ENCODE data around the gene ATRIP.

ATRIP gene

GRCh38 chr3:48411606-48412374 is 34.7 kb upstream of the ATRIP start:
- no peak for TF ChIP-seq CTCF (conservative IDR thresholded peaks at IDR 0.05; ENCODE audit: low read length)
- DNase-seq (ENCODE audit: low read depth) = no peak
- H3K4me3 ChIP-seq (ENCODE audit: low read length) = no peak overlapping the region

DNA sequence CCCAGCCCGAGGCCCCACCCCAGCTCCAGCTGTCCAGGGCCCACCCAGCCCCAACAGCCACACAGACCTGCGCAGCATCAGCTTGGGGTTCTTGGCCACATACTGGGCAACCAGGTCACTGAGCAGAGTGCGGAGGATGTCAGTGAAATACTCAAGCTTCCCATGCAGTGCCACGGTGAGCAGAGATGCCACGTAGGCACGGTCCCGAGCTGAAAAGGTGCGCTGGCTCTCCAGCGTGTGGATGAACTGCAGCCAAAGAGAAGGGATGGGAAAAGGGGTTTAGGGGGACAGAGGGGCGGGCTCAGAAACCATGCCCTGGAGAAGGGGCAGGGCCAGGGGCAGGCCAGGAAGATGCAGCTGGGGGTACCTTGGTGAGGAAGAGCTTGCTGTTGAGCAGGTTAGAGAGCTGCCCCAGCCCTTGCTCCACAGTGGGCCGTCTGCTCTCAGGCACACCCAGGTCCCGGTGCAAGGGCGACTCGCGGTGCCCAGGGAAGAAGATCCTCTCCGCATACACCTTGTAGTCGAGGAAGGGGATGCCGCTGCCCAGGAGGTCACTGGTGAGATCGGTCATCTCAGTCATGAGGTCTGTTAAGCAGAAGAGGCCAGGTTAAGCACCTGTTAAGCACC is 34.0 kb upstream of the ATRIP start:
- no peak for TF ChIP-seq CTCF (conservative IDR thresholded peaks at IDR 0.05; ENCODE audit: low read length)
- DNase-seq (ENCODE audit: low read depth) = no peak
- H3K4me3 ChIP-seq (ENCODE audit: low read length) = no peak overlapping the region

DNA sequence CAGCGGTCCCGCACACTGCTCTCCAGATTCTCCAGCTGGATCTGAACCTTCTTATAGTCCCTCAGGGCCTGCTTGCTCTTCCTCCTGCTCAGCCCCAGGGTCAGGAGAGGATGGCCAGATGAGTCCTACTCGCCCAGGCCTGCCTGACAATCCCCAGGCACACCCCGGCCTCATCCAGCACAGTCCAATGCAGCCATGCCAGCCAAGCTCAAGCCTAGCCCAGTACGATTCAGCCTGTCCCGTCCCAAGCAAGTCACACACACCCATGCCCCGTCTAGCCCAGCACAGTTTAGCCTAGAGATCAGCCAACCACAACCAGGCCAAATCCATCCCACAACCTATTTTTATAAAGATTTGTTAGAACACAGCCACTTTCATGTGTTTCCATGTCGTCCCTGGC is 33.5 kb upstream of the ATRIP start:
- no peak overlapping the region for H3K4me3 ChIP-seq (ENCODE audit: low read length)
- TF ChIP-seq CTCF (conservative IDR thresholded peaks at IDR 0.05; ENCODE audit: low read length) = no peak
- no peak for DNase-seq (ENCODE audit: low read depth)

DNA sequence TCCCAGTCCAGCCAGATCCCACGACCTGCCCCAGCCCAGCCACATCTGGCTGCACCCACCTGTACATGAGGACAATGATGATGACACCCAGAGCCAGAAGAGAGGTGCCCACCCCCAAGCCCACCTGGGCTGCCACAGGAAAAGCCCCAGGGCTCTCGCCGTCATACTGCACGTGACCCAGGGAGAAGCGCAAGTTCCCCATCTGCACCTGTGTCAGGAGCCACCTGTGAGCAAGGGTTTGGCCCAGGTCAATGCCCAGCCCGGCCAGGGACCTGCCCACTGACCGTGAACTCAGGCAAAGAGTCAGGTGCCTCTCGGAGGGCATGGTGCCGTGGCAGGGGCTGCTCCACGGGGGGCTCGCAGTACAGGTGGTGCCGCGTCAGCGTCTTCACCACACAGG is 32.9 kb upstream of the ATRIP start:
- TF ChIP-seq CTCF (conservative IDR thresholded peaks at IDR 0.05; ENCODE audit: low read length) = no peak

GRCh38 chr3:48414376-48415250 is 31.9 kb upstream of the ATRIP start:
- H3K4me3 ChIP-seq (ENCODE audit: low read length) = no peak overlapping the region
- no peak for DNase-seq (ENCODE audit: low read depth)
- TF ChIP-seq CTCF (conservative IDR thresholded peaks at IDR 0.05; ENCODE audit: low read length) = no peak

More for the DNA sequence above, 32.9 kb upstream of the ATRIP start:
- H3K4me3 ChIP-seq (ENCODE audit: low read length) = no peak overlapping the region
- no peak for DNase-seq (ENCODE audit: low read depth)

- no peak for TF ChIP-seq CTCF (conservative IDR thresholded peaks at IDR 0.05; ENCODE audit: low read length)
- H3K4me3 ChIP-seq (ENCODE audit: low read length) = no peak overlapping the region
- no peak for DNase-seq (ENCODE audit: low read depth)
Observed at GRCh38 chr3:48415251-48415953, 31.1 kb upstream of the ATRIP start.

All from AG10803 (cell line).